Activated CD4-positive, alpha-beta T cell treated with anti-CD3 and anti-CD28 coated beads for 1 hour (primary cell): Measurements from ENCODE around the gene DNAI2.

ENCODE experiments used
- DNase-seq: peaks from one replicate; pipeline ENCODE4 v3.0.0-alpha.2; 2020

DNAI2 gene

GRCh38 chr17:74274060-74274708, at the start of gene DNAI2:
Gene DNAI2 (plus strand): TSS chr17:74274234. CDS start chr17:74281818, 7,584 bp downstream.
- DNase-seq: no peak

- DNase-seq: no peak
Observed at GRCh38 chr17:74224959-74225725, 48.9 kb upstream of the DNAI2 start.

- no peak for DNase-seq
Observed at GRCh38 chr17:74226252-74226651, 47.8 kb upstream of the DNAI2 start.

- no peak for DNase-seq
Observed at GRCh38 chr17:74227271-74228080, 46.6 kb upstream of the DNAI2 start.

- no peak for DNase-seq
Observed at GRCh38 chr17:74228306-74228978, 45.6 kb upstream of the DNAI2 start.

GRCh38 chr17:74230896-74231295, 43.1 kb upstream of the DNAI2 start:
- DNase-seq: no peak

- DNase-seq: no peak
Observed at GRCh38 chr17:74231928-74232907, 41.8 kb upstream of the DNAI2 start.

- no peak for DNase-seq
Observed at GRCh38 chr17:74233937-74234336, 40.1 kb upstream of the DNAI2 start.

GRCh38 chr17:74234486-74234885, 39.5 kb upstream of the DNAI2 start:
- DNase-seq: no peak

GRCh38 chr17:74235040-74235581, 38.9 kb upstream of the DNAI2 start:
- no peak for DNase-seq

GRCh38 chr17:74235911-74236371, 38.1 kb upstream of the DNAI2 start:
- DNase-seq: no peak

- DNase-seq: no peak
Observed at GRCh38 chr17:74237321-74237720, 36.7 kb upstream of the DNAI2 start.

- DNase-seq: no peak
Observed at GRCh38 chr17:74239172-74239571, 34.9 kb upstream of the DNAI2 start.

- no peak for DNase-seq
Observed at GRCh38 chr17:74240618-74241205, 33.3 kb upstream of the DNAI2 start.

GRCh38 chr17:74241431-74241830, 32.6 kb upstream of the DNAI2 start:
- no peak for DNase-seq

- no peak for DNase-seq
Observed at GRCh38 chr17:74241847-74242246, 32.2 kb upstream of the DNAI2 start.

- no peak for DNase-seq
Observed at GRCh38 chr17:74243013-74243755, 30.9 kb upstream of the DNAI2 start.

GRCh38 chr17:74244128-74244527, 29.9 kb upstream of the DNAI2 start:
- no peak for DNase-seq

- DNase-seq: no peak
Observed at GRCh38 chr17:74244548-74244947, 29.5 kb upstream of the DNAI2 start.

- DNase-seq: no peak
Observed at GRCh38 chr17:74245145-74245831, 28.7 kb upstream of the DNAI2 start.
